Kidney (tissue), 14 donors: Measurements from ENCODE around the gene FAM83G. TPM values are rescaled to one million over a fixed set of nuclear protein-coding genes. Genes with fewer than 3 reads are reported as not detected.

Experiments used
- DNase-seq, 5 donors: peaks; one replicate each; pipeline ENCODE4 v3.0.0-alpha.2; 2013 to 2020
- FAIRE-seq: peaks from 2 replicates; lab custom pipeline; 2012; peaks lifted over from hg19 to GRCh38; lab: Jason Lieb, UNC
- H3K27ac ChIP-seq, 2 donors: one replicate each; pipeline ENCODE4 v1.7.0; 2013; ENCODE audit warnings: low read depth in 2 of 2, low read length in 2 of 2, inconsistent platforms in 1 of 2
- H3K27me3 ChIP-seq: one replicate; pipeline ENCODE4 v1.7.1; 2013; ENCODE audit warnings: low read length, inconsistent platforms; ENCODE audit not compliant: control insufficient read depth, insufficient read depth
- H3K36me3 ChIP-seq, 3 donors: one replicate each; pipeline versions ENCODE4 v1.7.0 to v1.7.1; 2013; ENCODE audit warnings: low read length in 3 of 3, control low read depth in 1 of 3, inconsistent platforms in 1 of 3; ENCODE audit not compliant: insufficient read depth in 3 of 3, control insufficient read depth in 2 of 3
- H3K4me1 ChIP-seq, 3 donors: one replicate each; pipeline versions ENCODE4 v1.7.0 to v1.7.1; 2013; ENCODE audit warnings: low read length in 3 of 3, inconsistent platforms in 1 of 3, low read depth in 1 of 3; ENCODE audit not compliant: control insufficient read depth in 2 of 3, insufficient read depth in 2 of 3
- H3K4me3 ChIP-seq, 3 donors: one replicate each; pipeline versions ENCODE4 v1.7.0 to v1.8.1; 2013; ENCODE audit warnings: low read length in 3 of 3, control low read depth in 1 of 3, inconsistent platforms in 1 of 3
- H3K9ac ChIP-seq, 3 donors: one replicate each; pipeline versions ENCODE4 v1.7.0 to v1.7.1; 2013; ENCODE audit warnings: low read length in 3 of 3, control low read depth in 1 of 3, inconsistent platforms in 1 of 3
- H3K9me3 ChIP-seq, 3 donors: one replicate each; pipeline versions ENCODE4 v1.7.0 to v1.7.1; 2013; ENCODE audit warnings: low read length in 3 of 3, control low read depth in 1 of 3, inconsistent platforms in 1 of 3; ENCODE audit not compliant: control insufficient read depth in 2 of 3, insufficient read depth in 1 of 3
- intact Hi-C: fragments of 100-400 bp; cut with DNase I; formaldehyde crosslinking; loops from one replicate; pipeline ENCODE4 v1.11.1; 2022
- polyA plus RNA-seq: library from polyadenylated mRNA; stranded (reverse); fragments of 350-450 nt; fragmentation: Illumina TruSeq; extraction: RNeasy Lipid Tissue Mini Kit (QIAGEN cat#74804); gene quantifications from one replicate; pipeline ENCODE4 v1.2.3, GENCODE V29; 2014; ENCODE audit warnings: low read depth, low replicate concordance; ENCODE audit not compliant: insufficient read depth
- total RNA-seq: library from RNA; stranded (reverse); fragmentation: NEBNext Ultra II Directional; extraction: Animal tissue kit (Norgen Biotek cat#: 25700); gene quantifications from one replicate; pipeline ENCODE4 v1.2.1, GENCODE V29; 2021
- TF ChIP-seq, protein P1 (sequence below): IDR thresholded peaks from 3 replicates; pipeline ENCODE4 v1.5.1; 2012; ENCODE audit warnings: mild to moderate bottlenecking, moderate library complexity, borderline replicate concordance; ENCODE audit not compliant: insufficient read depth; ENCODE audit errors: extremely low read depth
- donor health status: control.
- donor health status: control.
- donor health status: control.
- donor health status: control.
- donor health status: control.
- donor health status: DM: yes; HTN: yes; CAD: no.
- donor health status: Normal renal cell carcinoma (clear cell type).

Gene FAM83G
- total and polyA plus RNA-seq, 2 donors from 2014 or later, result 4.9 to 8.0 TPM

GRCh38 chr17:19024101-19025078 is 19.8 kb upstream of the FAM83G start:
- TF ChIP-seq, protein P1, sequence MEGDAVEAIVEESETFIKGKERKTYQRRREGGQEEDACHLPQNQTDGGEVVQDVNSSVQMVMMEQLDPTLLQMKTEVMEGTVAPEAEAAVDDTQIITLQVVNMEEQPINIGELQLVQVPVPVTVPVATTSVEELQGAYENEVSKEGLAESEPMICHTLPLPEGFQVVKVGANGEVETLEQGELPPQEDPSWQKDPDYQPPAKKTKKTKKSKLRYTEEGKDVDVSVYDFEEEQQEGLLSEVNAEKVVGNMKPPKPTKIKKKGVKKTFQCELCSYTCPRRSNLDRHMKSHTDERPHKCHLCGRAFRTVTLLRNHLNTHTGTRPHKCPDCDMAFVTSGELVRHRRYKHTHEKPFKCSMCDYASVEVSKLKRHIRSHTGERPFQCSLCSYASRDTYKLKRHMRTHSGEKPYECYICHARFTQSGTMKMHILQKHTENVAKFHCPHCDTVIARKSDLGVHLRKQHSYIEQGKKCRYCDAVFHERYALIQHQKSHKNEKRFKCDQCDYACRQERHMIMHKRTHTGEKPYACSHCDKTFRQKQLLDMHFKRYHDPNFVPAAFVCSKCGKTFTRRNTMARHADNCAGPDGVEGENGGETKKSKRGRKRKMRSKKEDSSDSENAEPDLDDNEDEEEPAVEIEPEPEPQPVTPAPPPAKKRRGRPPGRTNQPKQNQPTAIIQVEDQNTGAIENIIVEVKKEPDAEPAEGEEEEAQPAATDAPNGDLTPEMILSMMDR, result no peak
- intact Hi-C loops, result no loop called here
- Histone ChIP-seq H3K9me3 (no peaks in the 10 kb centered on the region), H3K9ac (no peak overlapping the region), H3K4me3 (no peak overlapping the region), H3K4me1 (no peaks in the 10 kb centered on the region), H3K27ac (no peak overlapping the region), H3K27me3 (no peaks in the 10 kb centered on the region), H3K36me3 (no peaks in the 10 kb centered on the region)
- FAIRE-seq, result no peak
- DNase-seq, result peak in 1 of 5 donors; percentile 64

GRCh38 chr17:19023209-19023999 is 18.8 kb upstream of the FAM83G start:
- intact Hi-C loops, result no loop called here
- DNase-seq, result peak in 1 of 5 donors; percentile 30

GRCh38 chr17:19022747-19023146 is 18.2 kb upstream of the FAM83G start:
- H3K36me3 ChIP-seq, result no peaks in the 10 kb centered on the region
- FAIRE-seq, result no peak
- no peak overlapping the region for H3K4me3 ChIP-seq
- no peaks in the 10 kb centered on the region for H3K4me1 ChIP-seq
- H3K9ac ChIP-seq, result no peak overlapping the region
- no peak overlapping the region for H3K27ac ChIP-seq
- H3K27me3 ChIP-seq, result no peaks in the 10 kb centered on the region
- intact Hi-C loops, result no loop called here
- TF ChIP-seq, protein P1, result no peak
- H3K9me3 ChIP-seq, result no peaks in the 10 kb centered on the region
- DNase-seq, result peak in 1 of 5 donors; percentile 72

More at GRCh38 chr17:19023209-19023999, 18.8 kb upstream of the FAM83G start:
- H3K27me3 ChIP-seq, result no peaks in the 10 kb centered on the region
- TF ChIP-seq, protein P1, result no peak
- H3K4me1 ChIP-seq, result no peaks in the 10 kb centered on the region
- H3K27ac ChIP-seq, result no peak overlapping the region
- no peaks in the 10 kb centered on the region for H3K9me3 ChIP-seq
- no peak for FAIRE-seq
- no peak overlapping the region for H3K9ac ChIP-seq
- H3K36me3 ChIP-seq, result no peaks in the 10 kb centered on the region
- H3K4me3 ChIP-seq, result no peak overlapping the region
